HT-29 (cell line): ENCODE results near the gene HNF4A. TPM values are rescaled to one million over a fixed set of nuclear protein-coding genes. Genes with fewer than 3 reads are reported as not detected.

Source experiments
- DNase-seq: peaks from one replicate; pipeline ENCODE4 v3.0.0-alpha.2; 2015; ENCODE audit warnings: low spot score
- total RNA-seq: library from RNA; depleted of rRNA; stranded (reverse); fragments of >200 nt; shearing (Covaris generic); gene quantifications from 2 replicates; pipeline ENCODE4 v1.2.3, GENCODE V29; 2014

HNF4A gene
- total RNA-seq, 1 experiment from 2014 or later, result 63.8 TPM

GRCh38 chr20:44405785-44406571 is 50.5 kb downstream of the HNF4A start:
- no peak for DNase-seq

- no peak for DNase-seq
These were observed 51.2 kb downstream of the HNF4A start for GRCh38 chr20:44406572-44407137.

GRCh38 chr20:44407402-44408184 is 52.1 kb downstream of the HNF4A start:
- DNase-seq, result peak; percentile 99

GRCh38 chr20:44409132-44409600 is 53.7 kb downstream of the HNF4A start:
- no peak for DNase-seq

- no peak for DNase-seq
These were observed 55.1 kb downstream of the HNF4A start for GRCh38 chr20:44410583-44411019.

GRCh38 chr20:44411020-44411756 is 55.7 kb downstream of the HNF4A start:
- no peak for DNase-seq

GRCh38 chr20:44411757-44412401 is 56.4 kb downstream of the HNF4A start:
- no peak for DNase-seq

GRCh38 chr20:44412402-44413144 is 57.1 kb downstream of the HNF4A start:
- DNase-seq, result no peak

GRCh38 chr20:44413575-44414345 is 58.3 kb downstream of the HNF4A start:
- DNase-seq, result no peak

- DNase-seq, result no peak
These were observed 58.8 kb downstream of the HNF4A start for GRCh38 chr20:44414346-44414714.

- DNase-seq, result no peak
These were observed 59.3 kb downstream of the HNF4A start for GRCh38 chr20:44414808-44415207.

- DNase-seq, result no peak
These were observed 60.6 kb downstream of the HNF4A start for GRCh38 chr20:44415833-44416715.

- no peak for DNase-seq
These were observed 62.8 kb downstream of the HNF4A start for GRCh38 chr20:44418069-44418905.

GRCh38 chr20:44419131-44419844 is 63.8 kb downstream of the HNF4A start:
- no peak for DNase-seq

- no peak for DNase-seq
These were observed 65.0 kb downstream of the HNF4A start for GRCh38 chr20:44420497-44420896.

- no peak for DNase-seq
These were observed 66.6 kb downstream of the HNF4A start for GRCh38 chr20:44422083-44422482.

GRCh38 chr20:44423480-44423879 is 68.0 kb downstream of the HNF4A start:
- no peak for DNase-seq
